GM12874 (cell line): Measurements from ENCODE around the gene MFAP5.

Experiments used
- CTCF ChIP-seq: IDR thresholded peaks from 2 replicates; pipeline ENCODE4 v1.5.1; 2011; ENCODE audit warnings: low read depth, mild to moderate bottlenecking, control low read depth, low read length, moderate library complexity; ENCODE audit not compliant: insufficient read depth

MFAP5 gene

GRCh38 chr12:8596561-8596960, 66.1 kb downstream of the MFAP5 start:
- TF ChIP-seq CTCF, result no peak
